ENCODE data around the gene TSNAXIP1.

Gene TSNAXIP1

DNA sequence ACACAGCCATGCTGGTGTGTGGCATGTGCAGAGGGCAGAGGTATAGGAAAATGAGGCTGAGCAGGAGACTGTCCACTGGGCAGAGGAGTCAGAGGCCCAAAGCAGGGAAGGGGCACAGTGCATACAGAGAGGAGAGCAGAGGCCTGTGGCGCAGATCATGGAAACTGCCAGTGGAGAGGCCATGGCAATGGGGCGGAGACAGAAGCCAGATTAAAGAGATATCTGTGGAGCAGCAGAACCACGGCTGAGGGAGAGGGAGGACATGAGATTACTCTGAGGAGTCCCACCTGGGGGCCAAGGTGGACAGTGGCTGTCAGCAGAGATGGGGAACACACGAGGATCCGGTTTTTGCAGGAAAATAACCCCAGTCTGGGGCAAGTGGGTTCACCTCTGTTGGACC lies 43.6 kb upstream of the TSNAXIP1 start:
- TF ChIP-seq, protein P1, sequence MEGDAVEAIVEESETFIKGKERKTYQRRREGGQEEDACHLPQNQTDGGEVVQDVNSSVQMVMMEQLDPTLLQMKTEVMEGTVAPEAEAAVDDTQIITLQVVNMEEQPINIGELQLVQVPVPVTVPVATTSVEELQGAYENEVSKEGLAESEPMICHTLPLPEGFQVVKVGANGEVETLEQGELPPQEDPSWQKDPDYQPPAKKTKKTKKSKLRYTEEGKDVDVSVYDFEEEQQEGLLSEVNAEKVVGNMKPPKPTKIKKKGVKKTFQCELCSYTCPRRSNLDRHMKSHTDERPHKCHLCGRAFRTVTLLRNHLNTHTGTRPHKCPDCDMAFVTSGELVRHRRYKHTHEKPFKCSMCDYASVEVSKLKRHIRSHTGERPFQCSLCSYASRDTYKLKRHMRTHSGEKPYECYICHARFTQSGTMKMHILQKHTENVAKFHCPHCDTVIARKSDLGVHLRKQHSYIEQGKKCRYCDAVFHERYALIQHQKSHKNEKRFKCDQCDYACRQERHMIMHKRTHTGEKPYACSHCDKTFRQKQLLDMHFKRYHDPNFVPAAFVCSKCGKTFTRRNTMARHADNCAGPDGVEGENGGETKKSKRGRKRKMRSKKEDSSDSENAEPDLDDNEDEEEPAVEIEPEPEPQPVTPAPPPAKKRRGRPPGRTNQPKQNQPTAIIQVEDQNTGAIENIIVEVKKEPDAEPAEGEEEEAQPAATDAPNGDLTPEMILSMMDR (IDR thresholded peaks at IDR 0.05) = no peak

DNA sequence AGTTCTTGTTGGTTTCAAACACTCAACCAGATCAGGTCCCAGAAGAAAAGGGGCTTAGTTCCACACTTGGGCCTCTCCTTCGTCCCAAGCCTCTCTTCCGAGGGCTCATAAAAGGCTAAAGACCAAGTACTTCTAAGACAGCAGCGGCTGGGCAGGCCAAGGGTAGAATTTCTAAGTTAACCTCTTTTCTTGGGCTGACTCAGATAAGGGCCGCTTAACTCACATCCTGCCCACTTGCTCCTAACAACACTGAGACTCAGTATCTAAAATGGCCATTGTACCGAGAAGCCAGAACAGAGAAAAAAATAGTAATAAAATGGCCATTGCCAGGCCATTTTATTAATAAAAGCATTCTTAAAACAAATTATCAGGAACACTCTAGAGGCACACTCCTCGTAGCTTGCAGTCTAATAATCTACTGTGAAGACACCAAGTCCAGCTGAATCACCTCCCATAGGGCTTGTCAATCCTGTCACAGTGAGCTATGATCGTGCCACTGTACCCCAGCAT lies 42.5 kb upstream of the TSNAXIP1 start:
- TF ChIP-seq, protein P1 (IDR thresholded peaks at IDR 0.05) = no peak

DNA sequence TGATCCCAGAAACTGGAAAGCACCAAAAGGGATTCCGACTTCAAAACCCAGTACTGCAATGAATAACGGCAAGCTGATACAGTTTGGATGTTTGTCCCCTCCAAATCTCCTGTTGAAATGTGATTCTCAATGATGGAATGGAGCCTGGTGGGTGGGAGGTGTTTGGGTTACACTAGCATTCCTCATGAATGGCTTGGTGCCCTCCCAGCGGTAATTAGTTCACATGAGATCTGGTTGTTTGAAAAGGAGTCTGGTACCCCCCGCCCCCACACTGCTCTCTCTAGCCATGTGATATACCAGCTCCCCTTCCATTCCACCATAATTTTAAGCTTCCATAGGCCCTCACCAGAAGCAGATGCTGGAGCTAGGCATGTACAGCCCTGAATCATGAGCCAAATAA lies 40.4 kb upstream of the TSNAXIP1 start:
- TF ChIP-seq, protein P1 (IDR thresholded peaks at IDR 0.05) = no peak

DNA sequence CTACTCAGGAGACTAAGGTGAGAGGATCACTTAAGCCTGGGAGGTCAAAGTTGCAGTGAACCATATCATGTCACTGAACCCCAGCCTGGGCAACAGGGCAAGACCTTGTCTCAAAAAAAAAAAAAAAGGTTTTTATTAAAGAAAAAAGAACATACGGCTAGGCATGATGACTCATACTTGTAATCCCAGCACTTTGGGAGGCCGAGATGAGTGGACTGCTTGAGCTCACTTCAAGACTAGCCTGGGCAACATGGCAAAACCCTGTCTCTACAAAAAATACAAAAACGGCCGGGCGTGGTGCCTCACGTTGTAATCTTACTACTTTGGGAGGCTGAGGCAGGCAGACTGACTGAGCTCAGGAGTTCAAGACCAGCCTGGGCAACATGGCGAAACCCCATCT lies 38.7 kb upstream of the TSNAXIP1 start:
- TF ChIP-seq, protein P1 (IDR thresholded peaks at IDR 0.05) = no peak

DNA sequence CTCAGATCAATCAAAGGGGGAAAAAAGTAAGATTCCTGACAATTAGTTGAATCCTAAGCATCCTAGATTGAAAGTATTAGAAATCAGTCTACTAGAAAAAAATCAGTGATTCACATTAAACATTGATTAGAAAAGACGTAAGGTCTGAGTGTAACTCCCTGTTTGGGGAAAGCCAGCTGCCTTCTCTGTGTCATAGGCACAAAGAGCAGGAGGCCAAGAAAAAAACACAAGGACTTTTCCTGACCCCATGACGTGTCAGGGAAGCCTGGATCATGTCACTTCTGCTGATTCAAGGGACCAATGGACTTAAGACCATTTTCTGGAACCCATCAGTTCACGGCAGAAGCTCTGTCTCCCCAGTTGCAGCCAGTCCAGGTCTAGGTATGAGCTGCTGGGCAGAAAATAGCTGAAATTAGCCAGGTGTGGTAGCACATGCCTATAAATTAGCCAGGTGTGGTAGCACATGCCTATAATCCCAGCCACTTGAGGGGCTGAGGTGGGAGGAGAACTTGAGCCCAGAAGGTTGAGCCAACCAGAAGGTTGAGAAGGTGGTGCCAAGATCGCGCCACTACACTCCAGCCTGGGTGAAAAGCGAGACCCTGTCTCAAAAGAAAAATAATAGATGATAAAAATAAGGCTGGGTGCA lies 36.2 kb upstream of the TSNAXIP1 start:
- TF ChIP-seq, protein P1 (IDR thresholded peaks at IDR 0.05) = no peak

DNA sequence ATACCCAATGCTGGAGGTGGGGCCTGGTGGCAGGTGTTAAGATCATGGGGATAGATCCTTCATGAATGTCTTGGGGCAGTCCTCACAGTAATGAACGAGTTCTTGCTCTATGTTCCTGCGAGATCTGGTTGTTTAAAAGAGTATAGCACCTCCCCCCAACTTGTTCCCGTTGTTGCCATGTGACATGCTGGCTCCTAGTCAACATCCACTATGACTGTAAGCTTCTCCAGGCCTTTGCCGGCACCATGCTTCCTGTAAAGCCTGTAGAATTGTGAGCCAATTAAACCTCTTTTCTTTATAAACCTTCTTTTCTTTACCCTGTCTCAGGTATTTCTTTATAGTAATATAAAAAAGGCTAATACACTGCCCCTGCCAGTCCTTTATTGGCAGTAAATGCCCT lies 33.6 kb upstream of the TSNAXIP1 start:
- TF ChIP-seq, protein P1 (IDR thresholded peaks at IDR 0.05) = no peak

DNA sequence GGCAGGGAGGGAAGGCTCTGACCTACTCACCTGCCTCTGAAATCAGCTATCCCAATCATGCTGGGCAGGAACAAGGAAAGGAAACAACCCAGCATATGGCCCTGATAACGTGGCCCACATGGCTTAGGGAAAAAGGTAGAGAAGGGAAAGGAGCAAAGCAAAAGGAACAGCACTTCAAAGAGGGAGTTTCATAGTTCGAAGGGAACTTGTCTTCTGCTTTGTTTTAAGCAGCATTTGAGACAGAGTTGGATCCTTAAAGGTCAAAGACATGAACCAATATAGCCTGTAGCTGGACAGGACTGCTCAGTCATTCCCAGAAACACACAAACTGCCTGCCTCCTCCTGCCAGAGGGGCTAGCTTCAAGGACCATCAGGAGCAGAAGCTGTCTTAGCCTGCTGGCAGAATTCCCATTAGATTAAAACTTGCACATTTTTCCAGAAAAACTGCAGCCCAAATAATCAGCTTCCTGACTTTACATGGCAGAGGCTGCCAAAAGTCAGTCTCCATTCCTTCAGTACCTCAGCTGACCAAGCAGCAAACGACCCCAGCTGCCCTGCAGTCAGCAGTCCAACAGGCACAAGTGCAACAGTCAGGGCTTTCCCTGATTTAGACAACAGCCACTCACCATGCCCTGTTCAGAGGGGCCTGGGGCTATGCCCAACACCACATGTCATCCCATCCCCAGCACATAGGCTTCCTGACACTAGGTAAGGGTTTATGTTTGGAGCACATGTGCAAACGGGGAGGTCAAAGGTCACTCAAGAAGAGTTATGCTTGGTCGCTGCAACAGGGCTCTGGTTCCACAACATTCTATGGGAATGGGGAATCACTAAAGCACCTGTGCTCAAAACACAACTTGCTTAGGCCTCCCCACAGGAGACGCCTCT lies 32.9 kb upstream of the TSNAXIP1 start:
- TF ChIP-seq, protein P1 (IDR thresholded peaks at IDR 0.05) = no peak
